HEK293T (cell line): ENCODE results near the gene RAPH1.

Experiments used
- BHLHE40 ChIP-seq: fragments of 450-650 bp; IDR thresholded peaks from 2 replicates; pipeline ENCODE4 v1.6.1; 2016; ENCODE audit warnings: mild to moderate bottlenecking, moderate library complexity, borderline replicate concordance
- CTBP1 ChIP-seq: fragments of 450-650 bp; IDR thresholded peaks from 2 replicates; pipeline ENCODE4 v1.6.1; 2016; ENCODE audit warnings: borderline replicate concordance
- ELF4 ChIP-seq: fragments of 450-650 bp; IDR thresholded peaks from 2 replicates; pipeline ENCODE4 v1.6.1; 2017; ENCODE audit warnings: antibody characterized with exemption
- FOXA1 ChIP-seq: fragments of 450-650 bp; IDR thresholded peaks from 2 replicates; pipeline ENCODE4 v1.6.1; 2016; ENCODE audit warnings: mild to moderate bottlenecking
- FOXK2 ChIP-seq: fragments of 450-650 bp; IDR thresholded peaks from 2 replicates; pipeline ENCODE4 v1.6.1; 2016; ENCODE audit warnings: mild to moderate bottlenecking
- FOXM1 ChIP-seq: fragments of 450-650 bp; IDR thresholded peaks from 2 replicates; pipeline ENCODE4 v1.6.1; 2017; ENCODE audit warnings: mild to moderate bottlenecking, borderline replicate concordance
- L3MBTL2 ChIP-seq: fragments of 450-650 bp; conservative IDR thresholded peaks from 2 replicates; pipeline ENCODE4 v1.6.1; 2016; ENCODE audit warnings: mild to moderate bottlenecking
- LEF1 ChIP-seq: fragments of 450-650 bp; IDR thresholded peaks from 2 replicates; pipeline ENCODE4 v1.6.1; 2017; ENCODE audit warnings: mild to moderate bottlenecking, borderline replicate concordance
- NFRKB ChIP-seq: fragments of 450-650 bp; IDR thresholded peaks from 2 replicates; pipeline ENCODE4 v1.6.1; 2016; ENCODE audit warnings: mild to moderate bottlenecking, moderate library complexity
- PKNOX1 ChIP-seq: fragments of 450-650 bp; IDR thresholded peaks from 2 replicates; pipeline ENCODE4 v1.6.1; 2016
- SP1 ChIP-seq: fragments of 450-650 bp; IDR thresholded peaks from 2 replicates; pipeline ENCODE4 v1.6.1; 2017
- SUZ12 ChIP-seq: fragments of 450-650 bp; IDR thresholded peaks from 2 replicates; pipeline ENCODE4 v1.6.1; 2016; ENCODE audit warnings: mild to moderate bottlenecking
- TARDBP ChIP-seq: fragments of 450-650 bp; IDR thresholded peaks from 2 replicates; pipeline ENCODE4 v1.6.1; 2016

- TF ChIP-seq PKNOX1 (no peak), SP1 (no peak), TARDBP (no peak), FOXA1 (no peak), ELF4 (no peak), LEF1 (no peak), FOXM1 (no peak), FOXK2 (no peak), L3MBTL2 (no peak), BHLHE40 (no peak), SUZ12 (no peak), CTBP1 (no peak), NFRKB (no peak)
These were observed 127.6 kb downstream of the RAPH1 start for GRCh38 chr2:203407496-203407895.
